ENCODE results near the gene LGALS16.

- no peak for TF ChIP-seq EZH2 (IDR thresholded peaks at IDR 0.05; ENCODE audit: insufficient read depth, poor library complexity, severe bottlenecking)
- no peak for TF ChIP-seq EZH2phosphoT487 (IDR thresholded peaks at IDR 0.05; ENCODE audit: insufficient read depth, low read depth)
Measured at GRCh38 chr19:39631626-39632025, 24.1 kb upstream of the LGALS16 start.

All from GM23248 (cell line).